Mucosa of stomach (tissue), 1 donor: ENCODE measurements around the gene DYNC2H1.

Experiments
- H3K27me3 ChIP-seq: one replicate; pipeline ENCODE4 v1.7.0; 2013; ENCODE audit warnings: mild to moderate bottlenecking, low read length; ENCODE audit not compliant: control insufficient read depth, insufficient read depth
- H3K36me3 ChIP-seq: one replicate; pipeline ENCODE4 v1.7.0; 2013; ENCODE audit warnings: low read length; ENCODE audit not compliant: control insufficient read depth, insufficient read depth
- H3K4me1 ChIP-seq: one replicate; pipeline ENCODE4 v1.7.0; 2013; ENCODE audit warnings: mild to moderate bottlenecking, low read length; ENCODE audit not compliant: control insufficient read depth, insufficient read depth
- H3K4me3 ChIP-seq: one replicate; pipeline ENCODE4 v1.7.0; 2013; ENCODE audit warnings: low read length
- H3K9ac ChIP-seq: one replicate; pipeline ENCODE4 v1.7.0; 2013; ENCODE audit warnings: mild to moderate bottlenecking, low read length, moderate library complexity
- H3K9me3 ChIP-seq: one replicate; pipeline ENCODE4 v1.7.0; 2013; ENCODE audit warnings: mild to moderate bottlenecking, low read length, moderate library complexity; ENCODE audit not compliant: control insufficient read depth
- donor health status: Pancreatic carcinoma.

The DYNC2H1 gene

DNA sequence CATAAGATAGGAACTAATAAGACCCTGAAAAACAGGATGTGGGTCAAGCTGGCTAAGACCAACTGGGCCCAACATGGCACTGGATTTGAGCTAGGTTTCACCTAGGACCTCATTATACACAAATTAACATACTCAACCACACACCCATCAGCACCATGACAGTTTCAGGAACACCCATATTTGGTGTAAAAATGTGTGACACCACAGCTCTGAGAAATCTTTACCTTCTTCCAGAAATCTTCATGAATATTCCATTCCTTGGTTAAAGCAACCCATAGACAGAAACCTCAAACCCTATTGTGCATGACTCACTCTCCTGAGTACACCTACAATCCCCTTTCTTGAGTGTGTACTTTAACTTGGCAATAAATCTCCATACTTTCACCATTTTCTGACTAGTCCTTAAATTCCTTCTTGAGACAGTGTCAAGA is 378.8 kb downstream of the DYNC2H1 start:
- Histone ChIP-seq H3K4me1 (no peaks in the 10 kb centered on the region), H3K4me3 (no peak overlapping the region), H3K27me3 (no peaks in the 10 kb centered on the region), H3K9ac (no peak overlapping the region), H3K36me3 (no peaks in the 10 kb centered on the region), H3K9me3 (no peaks in the 10 kb centered on the region)

DNA sequence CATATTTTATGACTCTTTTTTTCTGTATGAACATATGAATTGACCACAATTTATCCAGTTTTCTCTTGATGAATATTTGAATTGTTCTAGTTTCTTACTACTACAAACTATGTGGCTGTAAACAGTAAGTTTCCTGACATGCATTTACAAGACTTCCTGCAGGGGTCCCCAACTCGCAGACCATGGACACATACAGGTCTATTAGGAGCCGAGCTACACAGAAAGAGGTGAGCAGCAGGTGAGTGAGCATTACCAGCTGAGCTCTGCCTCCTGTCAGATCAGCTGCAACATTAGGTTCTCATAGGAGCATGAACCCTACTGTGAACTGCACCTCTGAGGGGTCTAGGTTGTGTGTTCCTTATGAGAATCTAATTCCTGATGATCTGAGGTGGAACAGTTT is 379.4 kb downstream of the DYNC2H1 start:
- H3K36me3 ChIP-seq: no peaks in the 10 kb centered on the region
- no peaks in the 10 kb centered on the region for H3K27me3 ChIP-seq
- H3K9ac ChIP-seq: no peak overlapping the region
- H3K9me3 ChIP-seq: no peaks in the 10 kb centered on the region
- H3K4me1 ChIP-seq: no peaks in the 10 kb centered on the region
- H3K4me3 ChIP-seq: no peak overlapping the region

GRCh38 chr11:103491777-103492176 is 382.6 kb downstream of the DYNC2H1 start:
- no peaks in the 10 kb centered on the region for H3K9me3 ChIP-seq
- no peak overlapping the region for H3K4me3 ChIP-seq
- no peaks in the 10 kb centered on the region for H3K36me3 ChIP-seq
- no peaks in the 10 kb centered on the region for H3K4me1 ChIP-seq
- H3K27me3 ChIP-seq: no peaks in the 10 kb centered on the region
- H3K9ac ChIP-seq: no peak overlapping the region

- H3K27me3 ChIP-seq: no peaks in the 10 kb centered on the region
- no peaks in the 10 kb centered on the region for H3K4me1 ChIP-seq
- no peaks in the 10 kb centered on the region for H3K9me3 ChIP-seq
- no peaks in the 10 kb centered on the region for H3K36me3 ChIP-seq
- no peak overlapping the region for H3K4me3 ChIP-seq
- H3K9ac ChIP-seq: no peak overlapping the region
These were observed 385.3 kb downstream of the DYNC2H1 start for GRCh38 chr11:103494491-103494890.

DNA sequence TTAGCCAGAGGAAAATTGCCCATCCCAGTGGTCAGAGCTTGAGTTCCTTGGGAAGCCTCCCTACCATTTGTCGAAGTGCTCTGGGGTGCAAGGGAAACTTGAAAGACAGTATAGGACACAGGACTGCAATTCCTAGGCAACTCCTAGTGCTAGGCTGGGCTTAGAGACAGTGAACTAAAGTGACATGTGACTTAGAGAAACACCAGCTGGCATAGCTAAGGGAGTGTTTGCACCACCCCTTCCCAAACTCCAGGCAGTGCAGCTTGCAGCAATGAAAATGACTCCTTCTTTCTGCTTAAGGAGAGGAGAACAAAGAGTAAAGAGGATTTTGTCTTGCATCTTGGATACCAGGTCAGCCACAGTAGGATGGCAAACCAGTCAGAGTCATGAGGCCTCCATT is 388.0 kb downstream of the DYNC2H1 start:
- no peaks in the 10 kb centered on the region for H3K9me3 ChIP-seq
- no peaks in the 10 kb centered on the region for H3K4me1 ChIP-seq
- H3K27me3 ChIP-seq: no peaks in the 10 kb centered on the region
- no peak overlapping the region for H3K9ac ChIP-seq
- H3K36me3 ChIP-seq: no peaks in the 10 kb centered on the region
- no peak overlapping the region for H3K4me3 ChIP-seq

- no peak overlapping the region for H3K4me3 ChIP-seq
- no peaks in the 10 kb centered on the region for H3K36me3 ChIP-seq
- H3K27me3 ChIP-seq: no peaks in the 10 kb centered on the region
- no peaks in the 10 kb centered on the region for H3K9me3 ChIP-seq
- no peaks in the 10 kb centered on the region for H3K4me1 ChIP-seq
- H3K9ac ChIP-seq: no peak overlapping the region
These were observed 390.6 kb downstream of the DYNC2H1 start for GRCh38 chr11:103499710-103500340.

DNA sequence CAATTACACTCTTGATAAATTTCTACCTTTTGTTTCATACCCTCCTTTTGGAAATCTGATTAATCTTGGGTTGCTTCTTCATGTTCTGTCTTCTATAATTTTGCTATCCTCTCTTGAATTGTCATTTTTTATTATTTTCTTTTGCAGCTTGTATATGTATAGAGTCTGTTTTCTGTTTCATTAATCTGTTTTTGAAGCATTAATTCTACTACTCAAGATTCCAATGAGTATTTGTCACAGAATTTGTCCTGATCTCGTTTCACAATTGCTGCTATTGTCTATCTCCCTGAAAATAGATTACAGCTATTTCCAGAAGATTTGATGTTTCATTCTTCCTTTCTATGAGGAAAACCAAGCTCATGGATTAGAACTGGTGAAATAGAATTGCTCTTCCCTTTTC is 406.1 kb downstream of the DYNC2H1 start:
- Histone ChIP-seq H3K36me3 (no peaks in the 10 kb centered on the region), H3K4me1 (no peaks in the 10 kb centered on the region), H3K9ac (no peak overlapping the region), H3K4me3 (no peak overlapping the region), H3K9me3 (no peaks in the 10 kb centered on the region), H3K27me3 (no peaks in the 10 kb centered on the region)

GRCh38 chr11:103520792-103521191 is 411.6 kb downstream of the DYNC2H1 start:
- no peaks in the 10 kb centered on the region for H3K9me3 ChIP-seq
- no peaks in the 10 kb centered on the region for H3K36me3 ChIP-seq
- no peaks in the 10 kb centered on the region for H3K27me3 ChIP-seq
- H3K4me3 ChIP-seq: no peak overlapping the region
- no peak overlapping the region for H3K9ac ChIP-seq
- H3K4me1 ChIP-seq: no peaks in the 10 kb centered on the region

GRCh38 chr11:103525069-103525468 is 415.8 kb downstream of the DYNC2H1 start:
- Histone ChIP-seq H3K36me3 (no peaks in the 10 kb centered on the region), H3K4me1 (no peaks in the 10 kb centered on the region)

GRCh38 chr11:103528046-103528445 is 418.8 kb downstream of the DYNC2H1 start:
- no peak overlapping the region for H3K4me3 ChIP-seq
- H3K27me3 ChIP-seq: no peaks in the 10 kb centered on the region
- H3K9me3 ChIP-seq: no peaks in the 10 kb centered on the region
- no peaks in the 10 kb centered on the region for H3K36me3 ChIP-seq
- no peaks in the 10 kb centered on the region for H3K4me1 ChIP-seq
- H3K9ac ChIP-seq: no peak overlapping the region

More at GRCh38 chr11:103525069-103525468, 415.8 kb downstream of the DYNC2H1 start:
- Histone ChIP-seq H3K27me3 (no peaks in the 10 kb centered on the region), H3K4me3 (no peak overlapping the region), H3K9ac (no peak overlapping the region), H3K9me3 (no peaks in the 10 kb centered on the region)

DNA sequence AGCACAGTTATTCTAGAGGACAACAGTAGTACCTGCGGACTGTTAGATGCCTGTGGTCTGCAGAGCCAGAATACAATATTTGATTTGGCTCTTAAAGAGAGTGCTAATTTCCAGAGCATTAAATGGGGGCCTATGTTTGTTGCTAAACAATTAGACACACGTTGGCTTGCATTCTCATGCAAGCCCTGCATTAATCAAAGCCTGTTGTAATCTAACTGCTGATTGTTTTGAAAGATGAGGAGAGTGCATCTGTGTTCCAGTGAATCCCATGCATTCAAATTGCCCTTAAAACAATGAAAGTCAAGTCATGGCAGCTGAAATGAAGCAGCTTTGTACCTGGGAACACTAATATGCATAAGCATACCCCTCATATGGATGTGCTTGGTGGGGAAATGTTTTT is 419.4 kb downstream of the DYNC2H1 start:
- Histone ChIP-seq H3K27me3 (no peaks in the 10 kb centered on the region), H3K9ac (no peak overlapping the region), H3K36me3 (no peaks in the 10 kb centered on the region), H3K4me3 (no peak overlapping the region), H3K9me3 (no peaks in the 10 kb centered on the region), H3K4me1 (no peaks in the 10 kb centered on the region)

DNA sequence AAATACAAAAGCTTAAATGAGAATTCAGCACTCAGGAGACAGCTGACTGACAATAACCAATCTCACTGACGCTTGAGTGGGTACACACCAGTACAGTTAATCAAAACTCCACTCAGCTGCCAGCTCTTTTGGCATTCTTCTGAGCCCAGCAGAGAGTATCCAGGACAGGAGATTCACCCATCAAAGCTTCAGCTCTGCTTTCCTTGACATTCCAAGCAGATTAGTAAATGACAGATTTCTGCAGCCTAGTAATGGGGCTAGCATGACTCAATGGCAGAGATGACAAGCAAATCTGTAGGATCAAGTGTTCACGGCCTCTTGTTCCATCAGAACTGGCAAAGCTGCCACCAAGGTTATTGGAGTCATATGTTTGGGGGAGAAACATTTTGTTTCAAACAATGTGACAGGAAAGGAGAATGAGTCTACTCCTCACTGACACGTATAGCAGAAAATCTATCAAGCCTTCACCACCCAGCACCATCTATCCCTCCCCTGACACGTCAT is 420.0 kb downstream of the DYNC2H1 start:
- Histone ChIP-seq H3K9ac (no peak overlapping the region), H3K4me3 (no peak overlapping the region), H3K4me1 (no peaks in the 10 kb centered on the region), H3K9me3 (no peaks in the 10 kb centered on the region), H3K27me3 (no peaks in the 10 kb centered on the region), H3K36me3 (no peaks in the 10 kb centered on the region)
